Esophagus squamous epithelium (tissue), 5 donors: ENCODE results near the gene WDR33. TPM values are rescaled to one million over a fixed set of nuclear protein-coding genes. Genes with fewer than 3 reads are reported as not detected.
A peak's percentile ranks its signal among the peaks of the same experiment; 100 is the strongest.

Source experiments
- DNase-seq: peaks from one replicate; lab custom pipeline; 2025; lab: John Stamatoyannopoulos, UW
- H3K27ac ChIP-seq, 4 donors: fragments of 200-600 bp; sonication (generic); one replicate each; pipeline ENCODE4 v1.5.1; 2016 to 2019; ENCODE audit warnings: mild to moderate bottlenecking in 1 of 4
- H3K27me3 ChIP-seq, 4 donors: fragments of 200-600 bp; sonication (generic); 1 replicate in 3 of 4; 2 replicates in 1 of 4; pipeline versions ENCODE4 v1.5.1 to v1.6.0; 2017 to 2021; ENCODE audit warnings: antibody characterized with exemption in 1 of 4
- H3K36me3 ChIP-seq, 3 donors: fragments of 200-600 bp; sonication (generic); one replicate each; pipeline ENCODE4 v1.5.1; 2016 to 2019
- H3K4me1 ChIP-seq, 3 donors: fragments of 200-600 bp; sonication (generic); one replicate each; pipeline ENCODE4 v1.5.1; 2017 to 2019
- H3K4me3 ChIP-seq, 4 donors: fragments of 200-600 bp; sonication (generic); 1 replicate in 3 of 4; 2 replicates in 1 of 4; pipeline ENCODE4 v1.5.1; 2016 to 2019; ENCODE audit warnings: mild to moderate bottlenecking in 2 of 4, moderate library complexity in 1 of 4
- H3K9me3 ChIP-seq, 3 donors: fragments of 200-600 bp; sonication (generic); one replicate each; pipeline ENCODE4 v1.5.1; 2016 to 2019
- CTCF ChIP-seq, 6 experiments: fragments of 450-650 bp in 4 of 6; fragments of 200-600 bp in 2 of 6; sonication (generic) in 2 of 6; IDR thresholded peaks; one replicate each; pipeline ENCODE4 v1.5.1; 2016 to 2019; ENCODE audit warnings: antibody characterized with exemption in 6 of 6, mild to moderate bottlenecking in 4 of 6, moderate library complexity in 4 of 6
- POLR2A ChIP-seq, 4 donors: fragments of 450-650 bp; IDR thresholded peaks; one replicate each; pipeline ENCODE4 v1.6.1; 2017; ENCODE audit warnings: antibody characterized with exemption in 4 of 4, mild to moderate bottlenecking in 4 of 4, moderate library complexity in 3 of 4
- WGBS, 2 donors: methylation state at CpG; one replicate each; pipeline ENCODE4 v1.1.5; 2018; 5-methylcytosine and 5-hydroxymethylcytosine counted together
- intact Hi-C: fragments of 100-400 bp; cut with DNase I; formaldehyde crosslinking; loops from one replicate; pipeline ENCODE4 v1.15.0; 2022
- total RNA-seq, 4 donors: library from RNA; depleted of rRNA; stranded (reverse); fragments of >200 nt; gene quantifications; one replicate each; pipeline ENCODE4 v1.1.0, GENCODE V29; 2016
- donor health status: DM: yes; HTN: yes; CAD: no.

Gene WDR33
- total RNA-seq, 4 donors from 2014 or later, result 15.6 to 41.8 (median 26.0) TPM

GRCh38 chr2:127702395-127703009, 108.5 kb downstream of the WDR33 start:
- 62 to 65% methylated on average over 18 to 19 of the region's 19 CpGs for WGBS, 2 donors
- peaks cover 10 to 51% (median 26%) of the 10 kb centered on the region in 3 donors for H3K4me1 ChIP-seq
- TF ChIP-seq CTCF (IDR thresholded peaks at IDR 0.05) (peak in 1 of 6 experiments; percentile 9), POLR2A (IDR thresholded peaks at IDR 0.05) (no peak)
- peak overlapping the region; percentile 65 to 94 (median 80) for H3K4me3 ChIP-seq
- DNase-seq, result no peak
- H3K27me3 ChIP-seq, result no peaks in the 10 kb centered on the region
- peak overlapping the region; percentile 89 to 99 (median 97) for H3K27ac ChIP-seq
- intact Hi-C loops, result no loop called here
- no peaks in the 10 kb centered on the region for H3K9me3 ChIP-seq
- peaks cover 0 to 22% (median 3%) of the 10 kb centered on the region in 3 donors for H3K36me3 ChIP-seq

GRCh38 chr2:127701651-127702394, 109.1 kb downstream of the WDR33 start:
- peak; percentile 24 for DNase-seq
- peaks cover 0 to 18% (median 0%) of the 10 kb centered on the region in 3 donors for H3K36me3 ChIP-seq

GRCh38 chr2:127701193-127701650, 109.7 kb downstream of the WDR33 start, which contains the start of gene SFT2D3:
Gene SFT2D3, plus strand, starts transcription at chr2:127701497. Its CDS starts 32 bp downstream, at chr2:127701529.
- DNase-seq, result peak; percentile 67
- no peaks in the 10 kb centered on the region for H3K27me3 ChIP-seq
- H3K9me3 ChIP-seq, result no peaks in the 10 kb centered on the region
- H3K4me1 ChIP-seq, result peaks cover 10 to 54% (median 26%) of the 10 kb centered on the region in 3 donors
- peaks cover 0 to 12% (median 0%) of the 10 kb centered on the region in 3 donors for H3K36me3 ChIP-seq
- intact Hi-C loops, result no loop called here
- no CpG with 5 or more reads among the region's 44 CpGs for WGBS, 2 donors
- H3K4me3 ChIP-seq, result peak within 1 kb of the TSS; percentile 65 to 94 (median 80)
- peak within 1 kb of the TSS; percentile 89 to 99 (median 97) for H3K27ac ChIP-seq
- peak in 3 of 4 donors; percentile 51 to 94 (median 93) for TF ChIP-seq POLR2A (IDR thresholded peaks at IDR 0.05)
- TF ChIP-seq CTCF (IDR thresholded peaks at IDR 0.05), result peak in 1 of 6 experiments; percentile 7

More at GRCh38 chr2:127701651-127702394, 109.1 kb downstream of the WDR33 start:
- intact Hi-C loops, result no loop called here
- WGBS, 2 donors, result 2% methylated on average over 7 of the region's 108 CpGs; no CpG with 5 or more reads in 1 of the 2 donors
- no peaks in the 10 kb centered on the region for H3K9me3 ChIP-seq
- H3K27ac ChIP-seq, result peak overlapping the region; percentile 89 to 99 (median 97)
- TF ChIP-seq POLR2A (IDR thresholded peaks at IDR 0.05) (peak in 2 of 4 donors; percentile 43 to 48), CTCF (IDR thresholded peaks at IDR 0.05) (peak in 5 of 6 experiments; percentile 13 to 53 (median 46))
- H3K4me3 ChIP-seq, result peak overlapping the region; percentile 65 to 94 (median 80)
- peaks cover 10 to 49% (median 26%) of the 10 kb centered on the region in 3 donors for H3K4me1 ChIP-seq
- no peaks in the 10 kb centered on the region for H3K27me3 ChIP-seq

GRCh38 chr2:127700527-127701192, 110.3 kb downstream of the WDR33 start:
- Histone ChIP-seq H3K4me1 (peaks cover 10 to 59% (median 26%) of the 10 kb centered on the region in 3 donors), H3K27me3 (no peaks in the 10 kb centered on the region), H3K9me3 (no peaks in the 10 kb centered on the region), H3K36me3 (peaks cover 0 to 8% (median 0%) of the 10 kb centered on the region in 3 donors), H3K27ac (peak overlapping the region; percentile 89 to 99 (median 97)), H3K4me3 (peak overlapping the region; percentile 65 to 94 (median 80))
- TF ChIP-seq POLR2A (IDR thresholded peaks at IDR 0.05) (peak in 1 of 4 donors; percentile 8), CTCF (IDR thresholded peaks at IDR 0.05) (peak in 1 of 6 experiments; percentile 23)
- WGBS, 2 donors, result 40 to 41% methylated on average over 16 to 17 of the region's 17 CpGs
- intact Hi-C loops, result no loop called here
- peak; percentile 19 for DNase-seq
